Measurements from ENCODE around the gene OSBPL10. TPM values are rescaled to one million over a fixed set of nuclear protein-coding genes. Genes with fewer than 3 reads are reported as not detected.

The OSBPL10 gene
- total and polyA plus RNA-seq, 7 donors, result 2.3 to 77.7 (median 8.5) TPM

GRCh38 chr3:31847760-31848159 lies 133.3 kb downstream of the OSBPL10 start:
- no peak overlapping the region for H3K4me3 ChIP-seq
- intact Hi-C loops (cut with DNase I), result no loop called here
- no peak overlapping the region for H3K27ac ChIP-seq
- WGBS, 2 donors, result 96% methylated on average over 6 of the region's 6 CpGs
- H3K27me3 ChIP-seq, result no peaks in the 10 kb centered on the region
- H3K9me3 ChIP-seq, result no peaks in the 10 kb centered on the region
- no peak for TF ChIP-seq POLR2AphosphoS5 (IDR thresholded peaks at IDR 0.05)
- no peak for TF ChIP-seq POLR2A (IDR thresholded peaks at IDR 0.05)
- TF ChIP-seq EP300 (IDR thresholded peaks at IDR 0.05), result no peak
- TF ChIP-seq, protein P1, sequence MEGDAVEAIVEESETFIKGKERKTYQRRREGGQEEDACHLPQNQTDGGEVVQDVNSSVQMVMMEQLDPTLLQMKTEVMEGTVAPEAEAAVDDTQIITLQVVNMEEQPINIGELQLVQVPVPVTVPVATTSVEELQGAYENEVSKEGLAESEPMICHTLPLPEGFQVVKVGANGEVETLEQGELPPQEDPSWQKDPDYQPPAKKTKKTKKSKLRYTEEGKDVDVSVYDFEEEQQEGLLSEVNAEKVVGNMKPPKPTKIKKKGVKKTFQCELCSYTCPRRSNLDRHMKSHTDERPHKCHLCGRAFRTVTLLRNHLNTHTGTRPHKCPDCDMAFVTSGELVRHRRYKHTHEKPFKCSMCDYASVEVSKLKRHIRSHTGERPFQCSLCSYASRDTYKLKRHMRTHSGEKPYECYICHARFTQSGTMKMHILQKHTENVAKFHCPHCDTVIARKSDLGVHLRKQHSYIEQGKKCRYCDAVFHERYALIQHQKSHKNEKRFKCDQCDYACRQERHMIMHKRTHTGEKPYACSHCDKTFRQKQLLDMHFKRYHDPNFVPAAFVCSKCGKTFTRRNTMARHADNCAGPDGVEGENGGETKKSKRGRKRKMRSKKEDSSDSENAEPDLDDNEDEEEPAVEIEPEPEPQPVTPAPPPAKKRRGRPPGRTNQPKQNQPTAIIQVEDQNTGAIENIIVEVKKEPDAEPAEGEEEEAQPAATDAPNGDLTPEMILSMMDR (IDR thresholded peaks at IDR 0.05), result no peak
- no peaks in the 10 kb centered on the region for H3K4me1 ChIP-seq
- H3K36me3 ChIP-seq, result no peaks in the 10 kb centered on the region
- DNase-seq, result no peak

DNA sequence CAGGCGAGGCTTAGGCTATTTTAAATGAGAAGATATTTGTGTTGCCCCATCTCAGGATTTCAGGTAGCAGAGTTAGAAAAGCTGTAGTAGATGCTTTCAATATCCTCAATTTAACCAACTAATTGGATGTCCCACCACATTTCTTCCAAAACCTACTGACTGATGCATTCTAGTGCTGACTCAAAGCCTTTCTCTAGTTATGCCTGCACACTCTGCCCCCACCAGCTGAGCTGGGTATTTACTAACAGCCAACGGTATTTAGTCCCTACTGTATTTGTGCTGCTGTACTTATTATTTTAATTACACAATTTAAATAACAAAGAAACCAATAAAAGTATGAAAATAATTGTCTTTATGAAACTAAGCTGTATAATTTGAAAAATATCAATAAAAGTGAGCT lies 139.5 kb downstream of the OSBPL10 start:
- H3K27me3 ChIP-seq, result no peaks in the 10 kb centered on the region
- no peaks in the 10 kb centered on the region for H3K36me3 ChIP-seq
- no peak overlapping the region for H3K27ac ChIP-seq
- no peaks in the 10 kb centered on the region for H3K9me3 ChIP-seq
- intact Hi-C loops (cut with DNase I), result no loop called here
- TF ChIP-seq POLR2A (IDR thresholded peaks at IDR 0.05) (no peak), POLR2AphosphoS5 (IDR thresholded peaks at IDR 0.05) (no peak), EP300 (IDR thresholded peaks at IDR 0.05) (no peak)
- TF ChIP-seq, protein P1 (IDR thresholded peaks at IDR 0.05), result no peak
- 87 to 88% methylated on average over 2 of the region's 2 CpGs for WGBS, 2 donors
- DNase-seq, result no peak
- H3K4me3 ChIP-seq, result no peak overlapping the region
- no peaks in the 10 kb centered on the region for H3K4me1 ChIP-seq

DNA sequence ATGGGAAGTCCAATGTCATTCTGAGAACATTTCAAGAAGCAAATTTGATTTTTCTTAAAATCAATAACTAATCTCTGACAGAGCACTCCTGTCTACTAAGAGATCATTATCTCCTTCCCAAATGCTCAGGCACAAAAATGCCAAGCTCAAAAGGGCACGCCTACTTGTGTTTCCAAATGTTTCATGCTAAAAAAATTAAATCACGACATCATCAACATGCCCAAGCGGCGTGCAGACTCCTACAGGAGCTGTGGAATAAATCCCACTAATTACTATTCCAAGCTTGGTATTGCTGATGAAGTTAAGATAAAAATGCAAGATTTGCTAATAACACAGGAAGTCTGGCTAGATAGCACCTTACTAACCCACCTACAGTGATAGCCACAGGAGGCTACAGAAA lies 140.8 kb downstream of the OSBPL10 start:
- TF ChIP-seq POLR2AphosphoS5 (IDR thresholded peaks at IDR 0.05) (no peak), EP300 (IDR thresholded peaks at IDR 0.05) (no peak), POLR2A (IDR thresholded peaks at IDR 0.05) (no peak)
- TF ChIP-seq, protein P1 (IDR thresholded peaks at IDR 0.05), result no peak
- Histone ChIP-seq H3K27me3 (no peaks in the 10 kb centered on the region), H3K36me3 (no peaks in the 10 kb centered on the region), H3K4me1 (no peaks in the 10 kb centered on the region), H3K4me3 (no peak overlapping the region), H3K27ac (no peak overlapping the region), H3K9me3 (no peaks in the 10 kb centered on the region)
- no peak for DNase-seq
- WGBS, 2 donors, result 96 to 97% methylated on average over 4 of the region's 4 CpGs
- intact Hi-C loops (cut with DNase I), result no loop called here

GRCh38 chr3:31839144-31839917 lies 141.7 kb downstream of the OSBPL10 start:
- intact Hi-C loops (cut with DNase I), result no loop called here
- Histone ChIP-seq H3K27ac (no peak overlapping the region), H3K9me3 (no peaks in the 10 kb centered on the region), H3K4me1 (no peaks in the 10 kb centered on the region), H3K36me3 (no peaks in the 10 kb centered on the region), H3K4me3 (no peak overlapping the region), H3K27me3 (no peaks in the 10 kb centered on the region)
- 82 to 92% methylated on average over 2 of the region's 2 CpGs for WGBS, 2 donors
- DNase-seq, result no peak
- no peak for TF ChIP-seq EP300 (IDR thresholded peaks at IDR 0.05)

GRCh38 chr3:31836131-31837075 lies 144.7 kb downstream of the OSBPL10 start:
- H3K36me3 ChIP-seq, result no peaks in the 10 kb centered on the region
- no peaks in the 10 kb centered on the region for H3K4me1 ChIP-seq
- no peak for TF ChIP-seq POLR2AphosphoS5 (IDR thresholded peaks at IDR 0.05)
- TF ChIP-seq POLR2A (IDR thresholded peaks at IDR 0.05), result no peak
- TF ChIP-seq, protein P1 (IDR thresholded peaks at IDR 0.05), result no peak
- no peak for TF ChIP-seq EP300 (IDR thresholded peaks at IDR 0.05)
- H3K27ac ChIP-seq, result no peak overlapping the region
- H3K9me3 ChIP-seq, result no peaks in the 10 kb centered on the region
- intact Hi-C loops (cut with DNase I), result no loop called here
- DNase-seq, result no peak
- WGBS, 2 donors, result 85 to 90% methylated on average over 6 of the region's 6 CpGs
- no peak overlapping the region for H3K4me3 ChIP-seq
- no peaks in the 10 kb centered on the region for H3K27me3 ChIP-seq
